Measurements from ENCODE around the gene CTDSPL. TPM values are rescaled to one million over a fixed set of nuclear protein-coding genes. Genes with fewer than 3 reads are reported as not detected.

Gene CTDSPL
- total RNA-seq, 3 donors from 2014 or later (not counting 1 experiment from before 2014, with no cell fraction given): 0.50 to 3.4 (median 1.8) TPM

- H3K27ac ChIP-seq (ENCODE audit: low read length): no peak overlapping the region
- H3K27me3 Mint-ChIP-seq (ENCODE audit: low read depth in 2 of 2): peaks cover 0 to 10% of the 10 kb centered on the region in 2 donors
- H3K36me3 Mint-ChIP-seq: no peaks in the 10 kb centered on the region
- no peak for ATAC-seq
- intact Hi-C loops (cut with micrococcal nuclease): loop anchor here (10.0 kb wide), 1 partner anchor 631 kb away; no protein-coding TSS in a partner anchor
- TF ChIP-seq CTCF (IDR thresholded peaks at IDR 0.05): no peak
- H3K9me3 Mint-ChIP-seq: no peaks in the 10 kb centered on the region
- H3K4me3 Mint-ChIP-seq: no peak overlapping the region
- WGBS (ENCODE audit: insufficient coverage): 83% methylated on average over 11 of the region's 11 CpGs
- no peaks in the 10 kb centered on the region for H3K27me3 ChIP-seq (ENCODE audit: control insufficient read depth, insufficient read depth, low read length)
- no peaks in the 10 kb centered on the region for H3K4me1 Mint-ChIP-seq
- no peaks in the 10 kb centered on the region for H3K36me3 ChIP-seq (ENCODE audit: control insufficient read depth, insufficient read depth, low read length)
- no peaks in the 10 kb centered on the region for H3K4me1 ChIP-seq (ENCODE audit: control insufficient read depth, insufficient read depth, low read length)
- no peak overlapping the region for H3K4me3 ChIP-seq (ENCODE audit: low read length)
- DNase-seq: no peak
- H3K27ac Mint-ChIP-seq: no peak overlapping the region
- no peaks in the 10 kb centered on the region for H3K9me3 ChIP-seq (ENCODE audit: control insufficient read depth, insufficient read depth, low read length)
Observed at GRCh38 chr3:37853691-37854413, 7.8 kb upstream of the CTDSPL start.

GRCh38 chr3:37855363-37855970 is 6.2 kb upstream of the CTDSPL start:
- Histone ChIP-seq H3K4me3 (ENCODE audit: low read length) (no peak overlapping the region), H3K36me3 (ENCODE audit: control insufficient read depth, insufficient read depth, low read length) (no peaks in the 10 kb centered on the region), H3K27me3 (ENCODE audit: control insufficient read depth, insufficient read depth, low read length) (no peaks in the 10 kb centered on the region), H3K9me3 (ENCODE audit: control insufficient read depth, insufficient read depth, low read length) (no peaks in the 10 kb centered on the region), H3K27ac (ENCODE audit: low read length) (no peak overlapping the region), H3K4me1 (ENCODE audit: control insufficient read depth, insufficient read depth, low read length) (peaks cover 8% of the 10 kb centered on the region)
- WGBS (ENCODE audit: insufficient coverage): 36% methylated on average over 5 of the region's 5 CpGs
- H3K27me3 Mint-ChIP-seq (ENCODE audit: low read depth in 2 of 2): peaks cover 0 to 14% of the 10 kb centered on the region in 2 donors
- H3K36me3 Mint-ChIP-seq: no peaks in the 10 kb centered on the region
- H3K27ac Mint-ChIP-seq: no peak overlapping the region
- H3K9me3 Mint-ChIP-seq: no peaks in the 10 kb centered on the region
- H3K4me1 Mint-ChIP-seq: peaks cover under 1 to 4% of the 10 kb centered on the region in 2 donors
- peak; percentile 89 for TF ChIP-seq CTCF (IDR thresholded peaks at IDR 0.05)
- intact Hi-C loops (cut with micrococcal nuclease): loop anchor here (1.0 to 10.0 kb wide), 2 partner anchors 112 to 629 kb away; no protein-coding TSS in a partner anchor
- H3K4me3 Mint-ChIP-seq: no peak overlapping the region
- ATAC-seq (peak; percentile 51 to 56 (median 55)), DNase-seq (peak; percentile 62 to 81)

- no peak overlapping the region for H3K4me3 Mint-ChIP-seq
- Histone ChIP-seq H3K4me3 (ENCODE audit: low read length) (no peak overlapping the region), H3K27me3 (ENCODE audit: control insufficient read depth, insufficient read depth, low read length) (peaks cover 6% of the 10 kb centered on the region), H3K27ac (ENCODE audit: low read length) (no peak overlapping the region), H3K9me3 (ENCODE audit: control insufficient read depth, insufficient read depth, low read length) (no peaks in the 10 kb centered on the region), H3K4me1 (ENCODE audit: control insufficient read depth, insufficient read depth, low read length) (peaks cover 17% of the 10 kb centered on the region), H3K36me3 (ENCODE audit: control insufficient read depth, insufficient read depth, low read length) (no peaks in the 10 kb centered on the region)
- H3K4me1 Mint-ChIP-seq: peaks cover 8 to 10% of the 10 kb centered on the region in 2 donors
- DNase-seq: no peak
- ATAC-seq: no peak
- intact Hi-C loops (cut with micrococcal nuclease): loop anchor here (10.0 kb wide), 1 partner anchor 628 kb away; no protein-coding TSS in a partner anchor
- H3K36me3 Mint-ChIP-seq: no peaks in the 10 kb centered on the region
- WGBS (ENCODE audit: insufficient coverage): 76% methylated on average over 2 of the region's 2 CpGs
- H3K27ac Mint-ChIP-seq: no peak overlapping the region
- H3K9me3 Mint-ChIP-seq: no peaks in the 10 kb centered on the region
- peaks cover 0 to 21% of the 10 kb centered on the region in 2 donors for H3K27me3 Mint-ChIP-seq (ENCODE audit: low read depth in 2 of 2)
- TF ChIP-seq CTCF (IDR thresholded peaks at IDR 0.05): no peak
Observed at GRCh38 chr3:37856381-37856780, 5.3 kb upstream of the CTDSPL start.
